ENCODE results near the gene ZNF469. TPM values are rescaled to one million over a fixed set of nuclear protein-coding genes. Genes with fewer than 3 reads are reported as not detected.

ZNF469 gene, protein sequence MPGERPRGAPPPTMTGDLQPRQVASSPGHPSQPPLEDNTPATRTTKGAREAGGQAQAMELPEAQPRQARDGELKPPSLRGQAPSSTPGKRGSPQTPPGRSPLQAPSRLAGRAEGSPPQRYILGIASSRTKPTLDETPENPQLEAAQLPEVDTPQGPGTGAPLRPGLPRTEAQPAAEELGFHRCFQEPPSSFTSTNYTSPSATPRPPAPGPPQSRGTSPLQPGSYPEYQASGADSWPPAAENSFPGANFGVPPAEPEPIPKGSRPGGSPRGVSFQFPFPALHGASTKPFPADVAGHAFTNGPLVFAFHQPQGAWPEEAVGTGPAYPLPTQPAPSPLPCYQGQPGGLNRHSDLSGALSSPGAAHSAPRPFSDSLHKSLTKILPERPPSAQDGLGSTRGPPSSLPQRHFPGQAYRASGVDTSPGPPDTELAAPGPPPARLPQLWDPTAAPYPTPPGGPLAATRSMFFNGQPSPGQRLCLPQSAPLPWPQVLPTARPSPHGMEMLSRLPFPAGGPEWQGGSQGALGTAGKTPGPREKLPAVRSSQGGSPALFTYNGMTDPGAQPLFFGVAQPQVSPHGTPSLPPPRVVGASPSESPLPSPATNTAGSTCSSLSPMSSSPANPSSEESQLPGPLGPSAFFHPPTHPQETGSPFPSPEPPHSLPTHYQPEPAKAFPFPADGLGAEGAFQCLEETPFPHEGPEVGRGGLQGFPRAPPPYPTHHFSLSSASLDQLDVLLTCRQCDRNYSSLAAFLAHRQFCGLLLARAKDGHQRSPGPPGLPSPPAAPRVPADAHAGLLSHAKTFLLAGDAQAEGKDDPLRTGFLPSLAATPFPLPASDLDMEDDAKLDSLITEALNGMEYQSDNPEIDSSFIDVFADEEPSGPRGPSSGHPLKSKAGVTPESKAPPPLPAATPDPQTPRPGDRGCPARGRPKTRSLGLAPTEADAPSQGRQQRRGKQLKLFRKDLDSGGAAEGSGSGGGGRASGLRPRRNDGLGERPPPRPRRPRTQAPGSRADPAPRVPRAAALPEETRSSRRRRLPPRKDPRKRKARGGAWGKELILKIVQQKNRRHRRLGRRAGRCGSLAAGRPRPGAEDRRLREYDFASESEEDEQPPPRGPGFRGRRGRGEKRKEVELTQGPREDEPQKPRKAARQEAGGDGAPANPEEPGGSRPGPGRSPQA (N-terminal part only)
- polyA plus RNA-seq: under 1 TPM in 3 of 4 donors, not detected in 1; under 0.01 to 0.64 (median 0.30) TPM
- long read RNA-seq, donor 1: 0 reads
- long read RNA-seq, donor 2: 0 reads
- long read RNA-seq, donor 3, full-length matches to known transcripts: 8 of 8 reads
- long read RNA-seq, donor 3, partial matches to known transcripts: 0 of 8 reads
- long read RNA-seq, donor 3, other reads (novel, unspliced or antisense): 0 of 8 reads
- long read RNA-seq, donor 4: 0 reads
- long read RNA-seq, donor 5, full-length matches to known transcripts: 2 of 2 reads
- long read RNA-seq, donor 5, partial matches to known transcripts: 0 of 2 reads
- long read RNA-seq, donor 5, other reads (novel, unspliced or antisense): 0 of 2 reads
- long read RNA-seq, donor 6, full-length matches to known transcripts: 2 of 2 reads
- long read RNA-seq, donor 6, partial matches to known transcripts: 0 of 2 reads
- long read RNA-seq, donor 6, other reads (novel, unspliced or antisense): 0 of 2 reads
- long read RNA-seq, donor 7, full-length matches to known transcripts: 8 of 8 reads
- long read RNA-seq, donor 7, partial matches to known transcripts: 0 of 8 reads
- long read RNA-seq, donor 7, other reads (novel, unspliced or antisense): 0 of 8 reads
- long read RNA-seq, donor 8, full-length matches to known transcripts: 6 of 6 reads
- long read RNA-seq, donor 8, partial matches to known transcripts: 0 of 6 reads
- long read RNA-seq, donor 8, other reads (novel, unspliced or antisense): 0 of 6 reads
- long read RNA-seq, donor 9, full-length matches to known transcripts: 2 of 2 reads
- long read RNA-seq, donor 9, partial matches to known transcripts: 0 of 2 reads
- long read RNA-seq, donor 9, other reads (novel, unspliced or antisense): 0 of 2 reads
- long read RNA-seq, donor 10, full-length matches to known transcripts: 7 of 7 reads
- long read RNA-seq, donor 10, partial matches to known transcripts: 0 of 7 reads
- long read RNA-seq, donor 10, other reads (novel, unspliced or antisense): 0 of 7 reads

DNA sequence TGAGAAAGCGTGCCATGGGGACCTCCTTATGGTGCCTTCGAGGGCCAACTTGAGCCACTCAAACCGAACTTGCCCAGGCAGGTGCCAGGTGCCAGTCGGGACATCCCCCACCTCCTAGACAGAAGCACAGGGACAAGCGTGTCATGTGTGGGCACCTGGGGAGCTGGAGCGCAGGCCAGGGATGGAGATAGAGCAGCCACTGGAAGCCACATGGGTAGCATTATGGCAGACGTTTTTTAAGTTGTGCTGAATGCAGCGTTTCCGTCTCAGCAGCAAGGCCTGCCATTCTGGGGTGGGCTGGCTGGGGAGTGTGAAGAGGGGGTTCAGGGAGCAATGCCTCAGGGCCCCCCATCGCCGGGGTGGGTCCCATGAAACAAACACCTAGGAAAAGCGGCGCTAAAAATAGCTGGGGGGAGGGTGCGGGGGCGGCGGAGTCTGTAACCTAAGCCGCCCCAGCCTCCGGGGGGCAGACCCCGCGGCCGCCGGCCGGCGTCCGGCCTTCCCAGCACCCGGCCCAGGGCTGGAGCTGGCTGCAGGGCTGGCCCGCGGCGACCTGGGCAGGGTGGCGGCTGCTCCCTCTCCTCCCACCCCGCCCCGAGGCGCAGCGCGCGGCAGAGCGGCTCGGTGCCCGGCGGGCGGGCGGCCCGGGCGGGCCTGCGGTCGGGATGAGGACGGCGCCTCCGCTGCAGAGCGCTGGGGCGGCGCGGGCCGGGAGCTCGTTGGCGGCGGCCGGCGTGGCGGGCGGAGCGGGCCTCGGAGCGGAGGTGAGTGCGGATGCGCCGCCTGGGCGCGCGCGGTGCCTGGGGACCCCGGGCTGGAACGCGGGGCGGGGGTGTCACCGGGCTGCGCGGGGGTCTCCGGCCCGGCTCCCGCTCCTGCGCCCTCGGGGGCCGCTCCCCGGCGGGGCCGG lies at the start of gene ZNF469:
Gene ZNF469 (plus strand): TSS at position 469 of the 910 bp plus-strand sequence. CDS start 44,512 bp downstream, outside the sequence.
- WGBS, 3 donors: 10 to 16% (median 14%) methylated on average over 41 to 87 of the region's 87 CpGs
- FAIRE-seq (no peak), DNase-seq (peak in 1 of 2 donors; percentile 18)
- H3K36me3 ChIP-seq (ENCODE audit: control insufficient read depth in 3 of 3, insufficient read depth in 2 of 3, low read depth in 1 of 3, low read length in 3 of 3): no peaks in the 10 kb centered on the region
- H3K4me1 ChIP-seq (ENCODE audit: control insufficient read depth in 3 of 3, insufficient read depth in 2 of 3, low read depth in 1 of 3, low read length in 2 of 3): no peaks in the 10 kb centered on the region
- H3K27ac ChIP-seq (ENCODE audit: low read depth in 1 of 3, low read length in 2 of 3): no peak within 1 kb of the TSS
- H3K9me3 ChIP-seq (ENCODE audit: control insufficient read depth in 2 of 2, insufficient read depth in 1 of 2, low read depth in 1 of 2, low read length in 1 of 2): no peaks in the 10 kb centered on the region
- peaks cover 5 to 48% (median 14%) of the 10 kb centered on the region in 3 donors for H3K27me3 ChIP-seq (ENCODE audit: control insufficient read depth in 3 of 3, insufficient read depth in 3 of 3, low read length in 3 of 3)
- peak within 1 kb of the TSS in 1 of 3 donors; percentile 36 for H3K4me3 ChIP-seq (ENCODE audit: low read depth in 1 of 3, low read length in 3 of 3)

- H3K9me3 ChIP-seq (ENCODE audit: control insufficient read depth in 2 of 2, insufficient read depth in 1 of 2, low read depth in 1 of 2, low read length in 1 of 2): no peaks in the 10 kb centered on the region
- no peak for FAIRE-seq
- no peak for DNase-seq
- H3K27me3 ChIP-seq (ENCODE audit: control insufficient read depth in 3 of 3, insufficient read depth in 3 of 3, low read length in 3 of 3): no peaks in the 10 kb centered on the region
- H3K4me1 ChIP-seq (ENCODE audit: control insufficient read depth in 3 of 3, insufficient read depth in 2 of 3, low read depth in 1 of 3, low read length in 2 of 3): no peaks in the 10 kb centered on the region
- H3K36me3 ChIP-seq (ENCODE audit: control insufficient read depth in 3 of 3, insufficient read depth in 2 of 3, low read depth in 1 of 3, low read length in 3 of 3): no peaks in the 10 kb centered on the region
- 46 to 71% (median 60%) methylated on average over 10 of the region's 10 CpGs for WGBS, 3 donors
- no peak overlapping the region for H3K27ac ChIP-seq (ENCODE audit: low read depth in 1 of 3, low read length in 2 of 3)
- no peak overlapping the region for H3K4me3 ChIP-seq (ENCODE audit: low read depth in 1 of 3, low read length in 3 of 3)
Measured at GRCh38 chr16:88333848-88334777, 48.6 kb upstream of the ZNF469 start.

GRCh38 chr16:88334778-88335720 lies 47.7 kb upstream of the ZNF469 start:
- no peak for DNase-seq
- no peak for FAIRE-seq
- 85 to 87% (median 86%) methylated on average over 29 of the region's 29 CpGs for WGBS, 3 donors
- Histone ChIP-seq H3K27ac (ENCODE audit: low read depth in 1 of 3, low read length in 2 of 3) (no peak overlapping the region), H3K36me3 (ENCODE audit: control insufficient read depth in 3 of 3, insufficient read depth in 2 of 3, low read depth in 1 of 3, low read length in 3 of 3) (no peaks in the 10 kb centered on the region), H3K27me3 (ENCODE audit: control insufficient read depth in 3 of 3, insufficient read depth in 3 of 3, low read length in 3 of 3) (no peaks in the 10 kb centered on the region), H3K4me3 (ENCODE audit: low read depth in 1 of 3, low read length in 3 of 3) (no peak overlapping the region), H3K9me3 (ENCODE audit: control insufficient read depth in 2 of 2, insufficient read depth in 1 of 2, low read depth in 1 of 2, low read length in 1 of 2) (no peaks in the 10 kb centered on the region), H3K4me1 (ENCODE audit: control insufficient read depth in 3 of 3, insufficient read depth in 2 of 3, low read depth in 1 of 3, low read length in 2 of 3) (no peaks in the 10 kb centered on the region)

DNA sequence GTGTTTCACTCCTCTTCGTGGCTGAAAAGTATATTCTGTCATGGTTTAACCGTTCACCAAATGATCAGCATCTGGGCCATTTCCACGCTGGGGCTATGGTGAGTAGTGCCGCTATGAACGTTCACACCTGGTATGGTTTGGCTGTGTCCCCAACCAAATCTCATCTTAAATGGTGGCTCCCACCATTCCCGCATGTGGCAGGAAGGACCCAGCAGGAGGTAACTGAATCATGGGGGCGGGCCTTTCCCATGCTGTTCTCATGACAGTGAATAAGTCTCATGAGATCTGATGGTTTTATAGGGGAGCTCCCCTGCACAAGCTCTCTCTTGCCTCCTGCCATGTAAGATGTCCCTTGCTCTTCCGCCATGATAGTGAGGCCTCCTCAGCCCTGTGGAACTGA lies 45.7 kb upstream of the ZNF469 start:
- WGBS, 3 donors: 91 to 93% (median 92%) methylated on average over 8 of the region's 8 CpGs
- H3K27ac ChIP-seq (ENCODE audit: low read depth in 1 of 3, low read length in 2 of 3): no peak overlapping the region
- no peaks in the 10 kb centered on the region for H3K9me3 ChIP-seq (ENCODE audit: control insufficient read depth in 2 of 2, insufficient read depth in 1 of 2, low read depth in 1 of 2, low read length in 1 of 2)
- FAIRE-seq: no peak
- no peaks in the 10 kb centered on the region for H3K36me3 ChIP-seq (ENCODE audit: control insufficient read depth in 3 of 3, insufficient read depth in 2 of 3, low read depth in 1 of 3, low read length in 3 of 3)
- no peak overlapping the region for H3K4me3 ChIP-seq (ENCODE audit: low read depth in 1 of 3, low read length in 3 of 3)
- no peak for DNase-seq
- no peaks in the 10 kb centered on the region for H3K27me3 ChIP-seq (ENCODE audit: control insufficient read depth in 3 of 3, insufficient read depth in 3 of 3, low read length in 3 of 3)
- no peaks in the 10 kb centered on the region for H3K4me1 ChIP-seq (ENCODE audit: control insufficient read depth in 3 of 3, insufficient read depth in 2 of 3, low read depth in 1 of 3, low read length in 2 of 3)

GRCh38 chr16:88337538-88337937 lies 45.2 kb upstream of the ZNF469 start:
- no peaks in the 10 kb centered on the region for H3K27me3 ChIP-seq (ENCODE audit: control insufficient read depth in 3 of 3, insufficient read depth in 3 of 3, low read length in 3 of 3)
- no peaks in the 10 kb centered on the region for H3K9me3 ChIP-seq (ENCODE audit: control insufficient read depth in 2 of 2, insufficient read depth in 1 of 2, low read depth in 1 of 2, low read length in 1 of 2)
- no peak for DNase-seq
- no peaks in the 10 kb centered on the region for H3K4me1 ChIP-seq (ENCODE audit: control insufficient read depth in 3 of 3, insufficient read depth in 2 of 3, low read depth in 1 of 3, low read length in 2 of 3)
- FAIRE-seq: no peak
- H3K27ac ChIP-seq (ENCODE audit: low read depth in 1 of 3, low read length in 2 of 3): no peak overlapping the region
- no peaks in the 10 kb centered on the region for H3K36me3 ChIP-seq (ENCODE audit: control insufficient read depth in 3 of 3, insufficient read depth in 2 of 3, low read depth in 1 of 3, low read length in 3 of 3)
- H3K4me3 ChIP-seq (ENCODE audit: low read depth in 1 of 3, low read length in 3 of 3): no peak overlapping the region
- 86 to 90% (median 88%) methylated on average over 13 of the region's 13 CpGs for WGBS, 3 donors
